IMR-90 (cell line): Measurements from ENCODE around the gene KCNG3. TPM values are rescaled to one million over a fixed set of nuclear protein-coding genes. Genes with fewer than 3 reads are reported as not detected.
A peak's percentile ranks its signal among the peaks of the same experiment; 100 is the strongest.

Experiments
- ATAC-seq: fragments of 200-7000 bp; cut with Tn5 transposase; 2 replicates; pipeline ENCODE4 v1.9.1; 2020; ENCODE audit warnings: low read depth, mild to moderate bottlenecking, moderate library complexity
- BruUV-seq: library from RNA; stranded (reverse); fragments of 400-500 nt; replicated peaks from 2 replicates; lab custom pipeline; 2021; lab: Mats Ljungman, UMichigan
- CTCF ChIA-PET: fragments of 300-600 bp; formaldehyde crosslinking; extraction: SDS; loops from one replicate; lab custom pipeline; 2021; ENCODE audit warnings: antibody characterized with exemption; lab: Yijun Ruan, JAX
- POLR2A ChIA-PET: fragments of 300-600 bp; sonication (Branson Sonifier 250); formaldehyde crosslinking; loops from one replicate; lab custom pipeline; 2022; ENCODE audit warnings: antibody characterized with exemption; ENCODE audit not compliant: unreplicated experiment; lab: Charles Lee
- DNase-seq: peaks from one replicate; pipeline ENCODE4 v3.0.0; 2013
- H2AFZ ChIP-seq: replicated peaks from 2 replicates; pipeline ENCODE3; 2013; ENCODE audit warnings: low read length, mild to moderate bottlenecking; ENCODE audit not compliant: poor library complexity
- H2AK5ac ChIP-seq: 2 replicates; pipeline ENCODE4 v1.6.1; 2013; ENCODE audit warnings: low read depth, low read length, inconsistent platforms
- H2AK9ac ChIP-seq: replicated peaks from 2 replicates; pipeline ENCODE3; 2013; ENCODE audit warnings: mild to moderate bottlenecking, low read depth, low read length, moderate library complexity; ENCODE audit not compliant: poor library complexity
- H2BK120ac ChIP-seq: 2 replicates; pipeline ENCODE4 v1.6.1; 2013; ENCODE audit warnings: low read depth, low read length, inconsistent platforms
- H2BK15ac ChIP-seq: 3 replicates; pipeline ENCODE4 v1.6.1; 2013; ENCODE audit warnings: low read depth, low read length, inconsistent platforms
- H2BK20ac ChIP-seq: 2 replicates; pipeline ENCODE4 v1.6.1; 2013; ENCODE audit warnings: low read depth, mild to moderate bottlenecking, inconsistent platforms, low read length, moderate library complexity
- H2BK5ac ChIP-seq: 2 replicates; pipeline ENCODE4 v1.6.1; 2013; ENCODE audit warnings: mild to moderate bottlenecking, low read depth, low read length, inconsistent platforms; ENCODE audit not compliant: poor library complexity, severe bottlenecking
- H3K14ac ChIP-seq: replicated peaks from 2 replicates; pipeline ENCODE4 v1.6.1; 2013; ENCODE audit warnings: low read depth, low read length, inconsistent platforms
- H3K18ac ChIP-seq: 2 replicates; pipeline ENCODE4 v1.6.1; 2013; ENCODE audit warnings: low read depth, low read length, control low read depth
- H3K23ac ChIP-seq: 2 replicates; pipeline ENCODE4 v1.6.1; 2013; ENCODE audit warnings: low read depth, low read length, inconsistent platforms
- H3K27ac ChIP-seq: 2 replicates; pipeline ENCODE4 v1.5.1; 2013; ENCODE audit warnings: mild to moderate bottlenecking, control low read depth, low read length; ENCODE audit not compliant: insufficient read depth
- H3K27me3 ChIP-seq: 2 replicates; pipeline ENCODE4 v1.6.1; 2013; ENCODE audit warnings: low read length; ENCODE audit not compliant: control insufficient read depth, insufficient read depth
- H3K36me3 ChIP-seq: 2 replicates; pipeline ENCODE4 v1.6.1; 2013; ENCODE audit warnings: low read length, mixed read lengths; ENCODE audit not compliant: control insufficient read depth, insufficient read depth
- H3K4ac ChIP-seq: 2 replicates; pipeline ENCODE4 v1.6.1; 2013; ENCODE audit warnings: low read depth, low read length, inconsistent platforms
- H3K4me1 ChIP-seq: 2 replicates; pipeline ENCODE4 v1.6.1; 2013; ENCODE audit warnings: low read length, mixed read lengths; ENCODE audit not compliant: control insufficient read depth, insufficient read depth
- H3K4me2 ChIP-seq: 2 replicates; pipeline ENCODE4 v1.6.1; 2013; ENCODE audit warnings: low read depth, mild to moderate bottlenecking, control low read depth, low read length, moderate library complexity
- H3K4me3 ChIP-seq: 2 replicates; pipeline ENCODE4 v1.5.1; 2013; ENCODE audit warnings: low read depth, mild to moderate bottlenecking, control low read depth, low read length, moderate library complexity; ENCODE audit not compliant: insufficient read depth
- H3K56ac ChIP-seq: 2 replicates; pipeline ENCODE4 v1.6.1; 2013; ENCODE audit warnings: low read length, inconsistent platforms; ENCODE audit not compliant: insufficient read depth; ENCODE audit errors: extremely low read depth
- H3K79me1 ChIP-seq, 2 experiments: 2 replicates each; pipeline ENCODE4 v1.6.1; 2013; ENCODE audit warnings: low read length in 2 of 2, inconsistent platforms in 1 of 2, low read depth in 1 of 2
- H3K9ac ChIP-seq: 2 replicates; pipeline ENCODE4 v1.6.1; 2013; ENCODE audit warnings: low read depth, low read length, control low read depth
- H3K9me1 ChIP-seq: 2 replicates; pipeline ENCODE4 v1.6.1; 2013; ENCODE audit warnings: low read length, inconsistent platforms; ENCODE audit not compliant: insufficient read depth
- H3K9me3 ChIP-seq: 2 replicates; pipeline ENCODE4 v1.6.1; 2013; ENCODE audit warnings: low read length; ENCODE audit not compliant: control insufficient read depth, insufficient read depth
- H4K20me1 ChIP-seq: 2 replicates; pipeline ENCODE4 v1.6.1; 2013; ENCODE audit warnings: low read length, inconsistent platforms; ENCODE audit not compliant: insufficient read depth
- H4K5ac ChIP-seq: 2 replicates; pipeline ENCODE4 v1.6.1; 2013; ENCODE audit warnings: mild to moderate bottlenecking, low read depth, low read length, control low read depth
- H4K8ac ChIP-seq, 2 experiments: 2 replicates each; pipeline ENCODE4 v1.6.1; 2013; ENCODE audit warnings: low read depth in 2 of 2, low read length in 2 of 2, control low read depth in 1 of 2, inconsistent platforms in 1 of 2
- H4K91ac ChIP-seq: 2 replicates; pipeline ENCODE4 v1.6.1; 2013; ENCODE audit warnings: low read depth, low read length, inconsistent platforms; ENCODE audit not compliant: insufficient read depth
- BHLHE40 ChIP-seq: fragments of 150-350 bp; IDR thresholded peaks from 2 replicates; pipeline ENCODE4 v1.6.1; 2016; ENCODE audit warnings: mild to moderate bottlenecking, low read depth, low read length
- CEBPB ChIP-seq: IDR thresholded peaks from 2 replicates; pipeline ENCODE4 v1.6.1; 2012; ENCODE audit warnings: low read depth, low read length, improper control_type of control experiment
- FOS ChIP-seq: fragments of 150-350 bp; IDR thresholded peaks from 2 replicates; pipeline ENCODE4 v1.6.1; 2016; ENCODE audit warnings: low read depth, low read length
- MAZ ChIP-seq: IDR thresholded peaks from 2 replicates; pipeline ENCODE4 v1.6.1; 2012; ENCODE audit warnings: low read depth, mild to moderate bottlenecking, low read length, improper control_type of control experiment, moderate library complexity, borderline replicate concordance
- MXI1 ChIP-seq: IDR thresholded peaks from 2 replicates; pipeline ENCODE4 v1.6.1; 2012; ENCODE audit warnings: low read depth, mild to moderate bottlenecking, low read length, moderate library complexity, borderline replicate concordance
- POLR2A ChIP-seq: IDR thresholded peaks from 2 replicates; pipeline ENCODE4 v1.6.1; 2012; ENCODE audit warnings: mild to moderate bottlenecking, low read depth, low read length
- RCOR1 ChIP-seq: IDR thresholded peaks from 2 replicates; pipeline ENCODE4 v1.6.1; 2012; ENCODE audit warnings: mild to moderate bottlenecking, low read length, improper control_type of control experiment; ENCODE audit not compliant: insufficient replicate concordance
- WGBS, 2 experiments: methylation state at CpG; one replicate each; pipeline versions ENCODE4 v1.1.5 to v1.1.7; 2013; ENCODE audit warnings: missing lambda C conversion rate in 2 of 2; ENCODE audit not compliant: insufficient read length in 1 of 2; ENCODE audit errors: extremely low coverage in 2 of 2; 5-methylcytosine and 5-hydroxymethylcytosine counted together
- dilution Hi-C: fragments of 300-500 bp; cut with HindIII; formaldehyde crosslinking; loops from one replicate; pipeline ENCODE4 v1.14.3; 2018; ENCODE audit warnings: low sequenced_read_pairs; ENCODE audit not compliant: unreplicated experiment
- in situ Hi-C: fragments of 300-500 bp; cut with MboI; formaldehyde crosslinking; loops from 3 replicates; pipeline ENCODE4 v1.14.3; 2019; ENCODE audit warnings: low sequenced_read_pairs, inconsistent platforms, mixed read lengths
- intact Hi-C: fragments of 100-400 bp; cut with micrococcal nuclease; formaldehyde crosslinking; loops from 2 replicates; pipeline ENCODE4 v1.10.0; 2022
- polyA plus RNA-seq, 3 experiments: library from polyadenylated mRNA; depleted of rRNA; stranded (reverse); fragments of >200 nt; gene quantifications; 2 replicates each; pipeline ENCODE4 v1.2.3, GENCODE V29; 2012; ENCODE audit warnings: low replicate concordance in 1 of 3
- total RNA-seq: library from RNA; depleted of rRNA; stranded (reverse); fragments of >200 nt; gene quantifications from 2 replicates; pipeline ENCODE4 v1.2.3, GENCODE V29; 2012
- TF ChIP-seq, protein P1 (sequence below): conservative IDR thresholded peaks from 2 replicates; pipeline ENCODE4 v1.5.1; 2012; ENCODE audit warnings: mild to moderate bottlenecking, low read depth, low read length, improper control_type of control experiment

KCNG3 gene
- total and polyA plus RNA-seq, 2 of the 4 experiments (the other 2 are of a cell fraction): under 0.01 TPM; not detected in 1

GRCh38 chr2:42537493-42537892, 43.7 kb upstream of the KCNG3 start:
- intact Hi-C loops: no loop called here
- Histone ChIP-seq H3K9ac (no peak overlapping the region), H3K27me3 (no peaks in the 10 kb centered on the region; the same call in 1 of the 2 replicates), H3K23ac (no peak overlapping the region), H3K4me1 (no peaks in the 10 kb centered on the region), H3K27ac (no peak overlapping the region), H2BK5ac (no peak overlapping the region), H3K14ac (no peak overlapping the region), H3K4me2 (no peak overlapping the region), H3K4ac (no peak overlapping the region), H4K91ac (no peak overlapping the region), H3K4me3 (no peak overlapping the region), H4K5ac (no peak overlapping the region), H3K56ac (no peak overlapping the region), H2AK5ac (no peak overlapping the region), H3K36me3 (no peaks in the 10 kb centered on the region), H2BK15ac (no peak overlapping the region), H4K20me1 (no peaks in the 10 kb centered on the region), H3K9me1 (no peaks in the 10 kb centered on the region), H2BK120ac (no peak overlapping the region), H2AFZ (no peak overlapping the region), H4K8ac (no peak overlapping the region), H3K9me3 (no peaks in the 10 kb centered on the region), H2AK9ac (no peak overlapping the region), H3K79me1 (no peaks in the 10 kb centered on the region), H2BK20ac (no peak overlapping the region), H3K18ac (no peak overlapping the region)
- TF ChIP-seq CEBPB: peak; percentile 88
- TF ChIP-seq POLR2A: no peak
- no peak for TF ChIP-seq RCOR1
- TF ChIP-seq FOS: no peak
- TF ChIP-seq, protein P1, sequence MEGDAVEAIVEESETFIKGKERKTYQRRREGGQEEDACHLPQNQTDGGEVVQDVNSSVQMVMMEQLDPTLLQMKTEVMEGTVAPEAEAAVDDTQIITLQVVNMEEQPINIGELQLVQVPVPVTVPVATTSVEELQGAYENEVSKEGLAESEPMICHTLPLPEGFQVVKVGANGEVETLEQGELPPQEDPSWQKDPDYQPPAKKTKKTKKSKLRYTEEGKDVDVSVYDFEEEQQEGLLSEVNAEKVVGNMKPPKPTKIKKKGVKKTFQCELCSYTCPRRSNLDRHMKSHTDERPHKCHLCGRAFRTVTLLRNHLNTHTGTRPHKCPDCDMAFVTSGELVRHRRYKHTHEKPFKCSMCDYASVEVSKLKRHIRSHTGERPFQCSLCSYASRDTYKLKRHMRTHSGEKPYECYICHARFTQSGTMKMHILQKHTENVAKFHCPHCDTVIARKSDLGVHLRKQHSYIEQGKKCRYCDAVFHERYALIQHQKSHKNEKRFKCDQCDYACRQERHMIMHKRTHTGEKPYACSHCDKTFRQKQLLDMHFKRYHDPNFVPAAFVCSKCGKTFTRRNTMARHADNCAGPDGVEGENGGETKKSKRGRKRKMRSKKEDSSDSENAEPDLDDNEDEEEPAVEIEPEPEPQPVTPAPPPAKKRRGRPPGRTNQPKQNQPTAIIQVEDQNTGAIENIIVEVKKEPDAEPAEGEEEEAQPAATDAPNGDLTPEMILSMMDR: no peak
- no peak for TF ChIP-seq MXI1
- TF ChIP-seq MAZ: no peak
- no peak for TF ChIP-seq BHLHE40
- WGBS, 2 experiments: no CpG with 5 or more reads among the region's 3 CpGs
- CTCF ChIA-PET: no interaction called here
- in situ Hi-C loops: no loop called here
- POLR2A ChIA-PET: no interaction called here
- DNase-seq (no peak), ATAC-seq (no peak)
- BruUV-seq: no TSS peak
- dilution Hi-C loops: no loop called here
